KMS-11 (cell line): ENCODE data around the gene RAB5B.
A peak's percentile ranks its signal among the peaks of the same experiment; 100 is the strongest.

Source experiments
- H2AFZ ChIP-seq: fragments of 200-600 bp; sonication (generic); 2 replicates; pipeline ENCODE4 v1.6.1; 2016; ENCODE audit warnings: antibody characterized with exemption, mixed run types, low read depth
- H3K27ac ChIP-seq: fragments of 200-600 bp; sonication (generic); 2 replicates; pipeline ENCODE4 v1.6.1; 2016; ENCODE audit warnings: mild to moderate bottlenecking, mixed run types
- H3K27me3 ChIP-seq: fragments of 200-600 bp; sonication (generic); 2 replicates; pipeline ENCODE4 v1.6.1; 2017; ENCODE audit warnings: mild to moderate bottlenecking, low read depth, mixed run types, moderate library complexity; ENCODE audit not compliant: insufficient read depth
- H3K36me3 ChIP-seq: fragments of 200-600 bp; sonication (generic); 2 replicates; pipeline ENCODE4 v1.6.1; 2017; ENCODE audit warnings: mild to moderate bottlenecking, mixed run types; ENCODE audit not compliant: insufficient read depth
- H3K4me1 ChIP-seq: fragments of 200-600 bp; sonication (generic); 2 replicates; pipeline ENCODE4 v1.6.1; 2016; ENCODE audit warnings: mild to moderate bottlenecking, low read depth, mixed run types; ENCODE audit not compliant: poor library complexity, severe bottlenecking
- H3K4me2 ChIP-seq: fragments of 200-600 bp; sonication (generic); 2 replicates; pipeline ENCODE4 v1.7.0; 2016; ENCODE audit warnings: mild to moderate bottlenecking, mixed run types
- H3K4me3 ChIP-seq: fragments of 200-600 bp; sonication (generic); IDR thresholded peaks from 2 replicates; pipeline ENCODE4 v1.6.1; 2017; ENCODE audit warnings: low read depth, low read length, mixed read lengths; ENCODE audit not compliant: insufficient read depth
- H3K79me2 ChIP-seq: fragments of 200-600 bp; sonication (generic); 2 replicates; pipeline ENCODE4 v1.6.1; 2016; ENCODE audit warnings: low read depth, mixed run types; ENCODE audit not compliant: insufficient read depth
- H3K9ac ChIP-seq: fragments of 200-600 bp; sonication (generic); 2 replicates; pipeline ENCODE4 v1.6.1; 2016; ENCODE audit warnings: mild to moderate bottlenecking, mixed run types
- H4K20me1 ChIP-seq: fragments of 200-600 bp; sonication (generic); 2 replicates; pipeline ENCODE4 v1.6.1; 2016; ENCODE audit warnings: mild to moderate bottlenecking, mixed run types; ENCODE audit not compliant: insufficient read depth
- TF ChIP-seq, protein P1 (sequence below): fragments of 200-600 bp; sonication (generic); conservative IDR thresholded peaks from 2 replicates; pipeline ENCODE4 v1.6.1; 2017; ENCODE audit warnings: low read depth, mild to moderate bottlenecking, antibody characterized with exemption, low read length, moderate library complexity, mixed read lengths

Gene RAB5B

DNA sequence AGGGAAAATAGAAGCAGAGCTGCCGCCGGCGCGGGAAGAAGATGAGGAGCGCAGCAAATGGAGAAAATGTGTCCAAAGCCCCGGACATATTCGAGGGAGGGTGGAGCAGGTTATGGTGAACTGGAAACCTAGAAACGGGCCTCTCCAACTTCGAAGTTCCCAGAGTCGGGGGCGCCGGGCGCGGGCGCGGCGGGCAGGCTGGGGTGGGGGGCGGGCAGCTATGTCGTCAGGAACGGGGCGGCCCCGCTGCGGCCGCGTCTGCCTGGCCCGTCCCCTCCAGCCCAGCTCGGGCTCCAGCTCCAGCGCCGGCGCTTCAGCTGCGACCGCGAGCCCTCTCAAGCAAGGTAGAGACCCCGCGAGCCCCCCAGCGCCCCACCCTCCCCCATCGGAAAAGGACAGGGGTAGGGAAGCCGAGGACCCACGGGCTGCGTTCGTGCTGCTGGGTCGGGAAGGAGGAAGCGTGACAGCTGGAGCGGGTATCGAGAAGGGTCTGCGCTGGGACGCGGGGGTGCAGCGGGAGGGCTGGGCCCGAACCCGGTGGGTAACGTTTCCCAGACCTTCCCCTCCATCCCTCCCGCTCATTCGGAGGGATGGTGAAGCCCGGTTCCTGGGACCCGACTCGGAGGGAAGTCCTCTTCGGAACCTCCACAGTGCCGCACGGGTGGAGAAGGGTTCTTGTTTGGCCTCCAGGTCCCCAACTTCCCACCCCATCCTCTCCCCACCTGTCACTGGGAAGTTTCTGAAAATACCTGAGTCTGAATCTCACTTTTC lies 41.9 kb upstream of the RAB5B start:
- Histone ChIP-seq H3K79me2 (peaks cover 3% of the 10 kb centered on the region), H3K4me2 (peak overlapping the region; percentile 80), H3K4me3 (no peak overlapping the region), H3K27me3 (no peaks in the 10 kb centered on the region; the same call in 1 of the 2 replicates), H4K20me1 (no peaks in the 10 kb centered on the region), H3K9ac (peak overlapping the region; percentile 39; the same call in 1 of the 2 replicates), H2AFZ (peak overlapping the region; percentile 77), H3K27ac (peak overlapping the region; percentile 93), H3K36me3 (no peaks in the 10 kb centered on the region), H3K4me1 (peaks cover 40% of the 10 kb centered on the region)
- TF ChIP-seq, protein P1, sequence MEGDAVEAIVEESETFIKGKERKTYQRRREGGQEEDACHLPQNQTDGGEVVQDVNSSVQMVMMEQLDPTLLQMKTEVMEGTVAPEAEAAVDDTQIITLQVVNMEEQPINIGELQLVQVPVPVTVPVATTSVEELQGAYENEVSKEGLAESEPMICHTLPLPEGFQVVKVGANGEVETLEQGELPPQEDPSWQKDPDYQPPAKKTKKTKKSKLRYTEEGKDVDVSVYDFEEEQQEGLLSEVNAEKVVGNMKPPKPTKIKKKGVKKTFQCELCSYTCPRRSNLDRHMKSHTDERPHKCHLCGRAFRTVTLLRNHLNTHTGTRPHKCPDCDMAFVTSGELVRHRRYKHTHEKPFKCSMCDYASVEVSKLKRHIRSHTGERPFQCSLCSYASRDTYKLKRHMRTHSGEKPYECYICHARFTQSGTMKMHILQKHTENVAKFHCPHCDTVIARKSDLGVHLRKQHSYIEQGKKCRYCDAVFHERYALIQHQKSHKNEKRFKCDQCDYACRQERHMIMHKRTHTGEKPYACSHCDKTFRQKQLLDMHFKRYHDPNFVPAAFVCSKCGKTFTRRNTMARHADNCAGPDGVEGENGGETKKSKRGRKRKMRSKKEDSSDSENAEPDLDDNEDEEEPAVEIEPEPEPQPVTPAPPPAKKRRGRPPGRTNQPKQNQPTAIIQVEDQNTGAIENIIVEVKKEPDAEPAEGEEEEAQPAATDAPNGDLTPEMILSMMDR, result no peak

DNA sequence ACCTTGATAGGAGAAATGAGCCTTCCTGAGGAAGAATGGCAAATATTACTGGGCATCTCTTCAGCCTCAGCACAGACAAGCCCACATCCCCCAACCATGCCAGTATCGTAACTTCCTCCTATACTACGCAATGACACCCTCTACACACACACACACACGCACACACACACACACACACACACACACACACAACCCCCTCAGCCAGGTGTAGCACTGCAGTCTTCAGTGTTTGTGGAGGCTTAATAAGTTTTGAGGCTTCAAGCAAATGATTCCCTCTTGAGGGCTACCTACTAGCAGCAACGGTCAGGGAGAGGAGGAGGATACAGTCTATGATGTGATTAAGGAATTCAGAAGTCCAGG lies 41.3 kb upstream of the RAB5B start:
- Histone ChIP-seq H3K9ac (peak overlapping the region; percentile 39; the same call in 1 of the 2 replicates), H3K4me1 (peaks cover 40% of the 10 kb centered on the region), H3K79me2 (peaks cover 3% of the 10 kb centered on the region), H3K4me2 (peak overlapping the region; percentile 80), H4K20me1 (no peaks in the 10 kb centered on the region), H3K27me3 (no peaks in the 10 kb centered on the region; the same call in 1 of the 2 replicates), H2AFZ (peak overlapping the region; percentile 77; the same call in 1 of the 2 replicates), H3K36me3 (no peaks in the 10 kb centered on the region), H3K4me3 (no peak overlapping the region), H3K27ac (no peak overlapping the region)
- TF ChIP-seq, protein P1, result no peak

DNA sequence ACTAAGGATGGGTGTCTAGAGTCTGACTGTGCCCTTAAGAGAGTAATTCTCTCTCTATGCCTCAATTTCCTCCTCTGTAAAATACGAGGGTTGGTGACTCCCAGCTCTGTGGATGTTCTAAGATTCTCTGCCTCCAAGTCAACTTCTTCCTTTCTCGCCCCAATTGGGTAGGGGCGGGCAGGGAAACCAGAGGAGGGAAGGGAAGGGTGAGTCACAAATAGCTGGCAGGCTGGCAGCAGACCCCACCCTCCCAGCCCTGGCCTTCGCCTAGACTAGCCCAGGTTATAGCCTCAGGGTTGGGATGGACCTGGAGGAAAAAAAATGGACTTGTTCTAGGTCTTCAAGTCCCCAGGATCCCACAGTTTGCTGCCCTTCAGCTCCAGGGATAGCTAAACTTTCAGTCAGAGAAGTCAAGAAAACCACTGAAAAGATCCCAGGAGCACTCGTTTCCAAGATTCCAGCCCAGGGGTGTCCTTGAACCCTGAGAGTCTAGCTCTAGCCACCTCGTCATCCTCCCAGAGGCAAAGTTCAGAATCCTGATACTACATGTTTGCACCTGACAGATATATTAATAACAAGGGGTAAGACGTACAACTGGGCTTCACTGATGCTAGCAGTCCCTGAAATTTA lies 40.6 kb upstream of the RAB5B start:
- H2AFZ ChIP-seq, result no peak overlapping the region

DNA sequence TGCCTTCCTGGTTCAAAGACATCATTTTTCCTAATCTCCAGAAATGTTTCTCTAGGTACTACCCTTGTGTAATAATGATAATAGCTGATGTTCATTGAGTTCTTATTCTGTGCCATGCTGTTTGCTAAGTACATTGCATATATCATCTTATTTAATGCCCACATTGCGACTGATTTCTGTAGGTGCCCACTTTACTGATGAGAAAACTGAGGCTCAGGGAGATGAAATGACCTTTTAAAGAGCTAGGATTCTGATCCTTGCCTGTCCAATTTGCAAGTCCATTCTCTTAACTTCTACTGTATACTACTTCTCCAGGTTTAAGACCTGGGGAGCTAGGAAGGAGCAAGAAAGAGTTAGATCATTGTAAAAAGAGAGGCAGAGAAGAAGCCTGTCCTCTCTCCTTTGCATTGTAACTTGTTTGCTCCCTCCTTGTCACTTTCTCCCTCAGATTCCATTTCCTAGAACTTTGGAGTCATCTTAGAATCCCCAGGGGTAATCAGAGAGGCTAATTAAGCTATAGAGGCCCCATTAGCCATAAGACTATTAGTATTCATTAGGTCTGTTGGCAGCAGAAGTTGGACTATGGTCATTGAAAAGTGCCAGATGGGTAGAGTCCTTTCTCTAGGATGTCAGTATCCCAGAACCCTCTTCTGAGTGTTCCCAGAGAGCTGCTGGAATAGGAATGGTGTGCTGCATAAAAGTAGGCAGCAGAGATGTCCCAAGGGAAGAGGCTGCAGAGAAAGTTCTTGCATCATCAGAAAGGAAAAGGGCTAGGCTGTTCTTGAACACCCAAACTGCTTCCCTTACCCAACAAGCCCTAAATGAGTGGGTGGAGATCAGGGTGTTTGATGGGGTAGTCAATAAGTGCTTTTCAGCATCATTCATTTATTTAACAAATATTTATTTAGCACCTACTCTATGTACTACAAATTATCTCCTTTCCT lies 39.8 kb upstream of the RAB5B start:
- Histone ChIP-seq H3K4me3 (no peak overlapping the region), H3K36me3 (no peaks in the 10 kb centered on the region), H4K20me1 (no peaks in the 10 kb centered on the region), H3K27me3 (no peaks in the 10 kb centered on the region; the same call in 1 of the 2 replicates), H2AFZ (no peak overlapping the region), H3K27ac (no peak overlapping the region), H3K9ac (no peak overlapping the region), H3K4me2 (no peak overlapping the region), H3K4me1 (peaks cover 35% of the 10 kb centered on the region), H3K79me2 (no peaks in the 10 kb centered on the region)
- TF ChIP-seq, protein P1, result no peak

More for the DNA sequence above, 40.6 kb upstream of the RAB5B start:
- Histone ChIP-seq H3K9ac (no peak overlapping the region), H3K4me3 (no peak overlapping the region), H3K27ac (no peak overlapping the region), H3K36me3 (no peaks in the 10 kb centered on the region), H3K79me2 (peaks cover 3% of the 10 kb centered on the region), H4K20me1 (no peaks in the 10 kb centered on the region), H3K27me3 (no peaks in the 10 kb centered on the region; the same call in 1 of the 2 replicates), H3K4me1 (peaks cover 40% of the 10 kb centered on the region), H3K4me2 (peak overlapping the region; percentile 80; the same call in 1 of the 2 replicates)
- TF ChIP-seq, protein P1, result no peak
